HCT116 (cell line): ENCODE data around the gene RAB5IF. TPM values are rescaled to one million over a fixed set of nuclear protein-coding genes. Genes with fewer than 3 reads are reported as not detected.

Experiments
- ATAC-seq: fragments of 200-7000 bp; cut with Tn5 transposase; 2 replicates; pipeline ENCODE4 v1.9.1; 2020; ENCODE audit warnings: mild to moderate bottlenecking, moderate library complexity
- BruUV-seq: library from RNA; stranded (reverse); fragments of 400-500 nt; replicated peaks from 2 replicates; lab custom pipeline; 2021; lab: Mats Ljungman, UMichigan
- CTCF ChIA-PET: fragments of 300-600 bp; sonication (Branson Sonifier 250); formaldehyde crosslinking; loops from one replicate; lab custom pipeline; 2021; ENCODE audit warnings: antibody characterized with exemption; lab: Charles Lee
- POLR2A ChIA-PET: fragments of 300-600, 350-600 bp; sonication (Branson Sonifier 250); formaldehyde crosslinking; loops from one replicate; lab custom pipeline; 2021; ENCODE audit warnings: antibody characterized with exemption; lab: Charles Lee
- RAD21 ChIA-PET, 2 experiments: fragments of 300-600 bp; sonication (Branson Sonifier 250); formaldehyde crosslinking; loops; one replicate each; lab custom pipeline; 2023; ENCODE audit warnings: low total read pairs in 2 of 2; ENCODE audit not compliant: uncharacterized antibody in 2 of 2, unreplicated experiment in 2 of 2, low non-redundant PET in 1 of 2; lab: Charles Lee
- DNase-seq: peaks from one replicate; pipeline ENCODE4 v3.0.0-alpha.2; 2010; ENCODE audit warnings: low read depth, low spot score
- H2AFZ ChIP-seq: fragments of 200-600 bp; shearing (Covaris generic), sonication (generic); 2 replicates; pipeline ENCODE4 v1.6.1; 2017; ENCODE audit warnings: low read depth, mixed run types, mixed read lengths, antibody characterized with exemption, low read length; ENCODE audit not compliant: poor library complexity, severe bottlenecking
- H3K27ac ChIP-seq: 2 replicates; pipeline ENCODE4 v1.5.1; 2012; ENCODE audit warnings: low read depth, low read length
- H3K27me3 ChIP-seq: fragments of 200-600 bp; sonication (generic); 2 replicates; pipeline ENCODE4 v1.6.1; 2016; ENCODE audit warnings: mixed run types, low read length, mixed read lengths; ENCODE audit not compliant: insufficient read depth
- H3K36me3 ChIP-seq, 2 experiments: fragments of 200-500 bp in 1 of 2; fragments of 200-600 bp in 1 of 2; sonication (Bioruptor generic) in 1 of 2; sonication (generic) in 1 of 2; 2 replicates each; pipeline versions ENCODE4 v1.5.1 to v1.6.1; 2014 to 2016; ENCODE audit warnings: low read length in 2 of 2, inconsistent platforms in 1 of 2, mixed read lengths in 1 of 2, mixed run types in 1 of 2; ENCODE audit not compliant: insufficient read depth in 2 of 2, control insufficient read depth in 1 of 2
- H3K4me1 ChIP-seq, 2 experiments: fragments of 200-600 bp in 1 of 2; sonication (generic) in 1 of 2; 2 replicates each; pipeline versions ENCODE4 v1.5.1 to v1.6.1; 2012 to 2017; ENCODE audit warnings: low read length in 2 of 2, inconsistent platforms in 1 of 2, mild to moderate bottlenecking in 1 of 2, mixed read lengths in 1 of 2, mixed run types in 1 of 2, moderate library complexity in 1 of 2; ENCODE audit not compliant: insufficient read depth in 2 of 2, control insufficient read depth in 1 of 2
- H3K4me2 ChIP-seq: fragments of 200-600 bp; sonication (generic); 2 replicates; pipeline ENCODE4 v1.6.1; 2017; ENCODE audit warnings: mixed run types, low read length, mixed read lengths
- H3K4me3 ChIP-seq, 2 experiments: fragments of 200-600 bp in 1 of 2; sonication (generic) in 1 of 2; replicated peaks in 1 of 2; 2 replicates each; pipeline ENCODE4 v1.5.1; 2011 to 2016; ENCODE audit warnings: low read length in 2 of 2, control low read depth in 1 of 2, low read depth in 1 of 2, mild to moderate bottlenecking in 1 of 2, mixed read lengths in 1 of 2, mixed run types in 1 of 2
- H3K79me2 ChIP-seq: fragments of 200-600 bp; sonication (generic); 2 replicates; pipeline ENCODE4 v1.6.1; 2017; ENCODE audit warnings: mild to moderate bottlenecking, mixed run types, low read length, moderate library complexity, mixed read lengths; ENCODE audit not compliant: insufficient read depth
- H3K9ac ChIP-seq: fragments of 200-600 bp; sonication (generic); 2 replicates; pipeline ENCODE4 v1.6.1; 2016; ENCODE audit warnings: low read length, mixed read lengths
- H3K9me2 ChIP-seq: fragments of 200-600 bp; sonication (generic), shearing (Covaris generic); 2 replicates; pipeline ENCODE4 v1.6.1; 2017; ENCODE audit warnings: mixed run types, mild to moderate bottlenecking, moderate library complexity; ENCODE audit not compliant: insufficient read depth
- H3K9me3 ChIP-seq, 2 experiments: fragments of 200-500 bp in 1 of 2; fragments of 200-600 bp in 1 of 2; sonication (Bioruptor generic) in 1 of 2; sonication (generic) in 1 of 2; 2 replicates each; pipeline ENCODE4 v1.6.1; 2014 to 2017; ENCODE audit warnings: low read length in 2 of 2, mixed read lengths in 2 of 2, inconsistent platforms in 1 of 2, low read depth in 1 of 2, mild to moderate bottlenecking in 1 of 2, mixed run types in 1 of 2, moderate library complexity in 1 of 2; ENCODE audit not compliant: control insufficient read depth in 1 of 2, insufficient read depth in 1 of 2
- H4K20me1 ChIP-seq: fragments of 200-600 bp; sonication (generic), shearing (Covaris generic); 2 replicates; pipeline ENCODE4 v1.6.1; 2017; ENCODE audit warnings: mixed run types, mild to moderate bottlenecking, moderate library complexity; ENCODE audit not compliant: insufficient read depth
- CBX3 ChIP-seq: IDR thresholded peaks from 2 replicates; pipeline ENCODE4 v1.6.1; 2012; ENCODE audit warnings: low read depth
- CEBPB ChIP-seq: IDR thresholded peaks from 2 replicates; pipeline ENCODE4 v1.6.1; 2012; ENCODE audit warnings: low read depth
- ELF1 ChIP-seq: IDR thresholded peaks from 2 replicates; pipeline ENCODE4 v1.6.1; 2012; ENCODE audit warnings: low read depth, borderline replicate concordance
- EZH2 ChIP-seq: fragments of 200-600 bp; sonication (generic); IDR thresholded peaks from 2 replicates; pipeline ENCODE4 v1.6.1; 2017; ENCODE audit warnings: antibody characterized with exemption, mixed run types
- RAD21 ChIP-seq: IDR thresholded peaks from 2 replicates; pipeline ENCODE4 v1.6.1; 2012; ENCODE audit warnings: low read depth, mild to moderate bottlenecking
- SP1 ChIP-seq: IDR thresholded peaks from 2 replicates; pipeline ENCODE4 v1.6.1; 2012; ENCODE audit warnings: low read depth
- YY1 ChIP-seq: IDR thresholded peaks from 2 replicates; pipeline ENCODE4 v1.6.1; 2011; ENCODE audit warnings: low read length, low read depth, moderate library complexity, mild to moderate bottlenecking; ENCODE audit not compliant: insufficient replicate concordance; ENCODE audit errors: extremely low read depth
- ZFX ChIP-seq: fragments of 450-650 bp; IDR thresholded peaks from 2 replicates; pipeline ENCODE4 v1.6.1; 2017
- ZNF274 ChIP-seq: fragments of 200-500 bp; sonication (Bioruptor generic); IDR thresholded peaks from 2 replicates; pipeline ENCODE4 v1.6.1; 2014; ENCODE audit warnings: mild to moderate bottlenecking, low read depth, low read length, inconsistent platforms
- intact Hi-C: fragments of 100-400 bp; cut with micrococcal nuclease; formaldehyde crosslinking; loops from 2 replicates; pipeline ENCODE4 v1.10.0; 2022
- total RNA-seq: library from RNA; stranded (reverse); gene quantifications from one replicate; pipeline ENCODE4 v1.2.1, GENCODE V29; 2021; ENCODE audit not compliant: unreplicated experiment
- TF ChIP-seq, protein P1 (sequence below): IDR thresholded peaks from 2 replicates; pipeline ENCODE4 v1.6.1; 2012
- TF ChIP-seq, protein P2 (sequence below): IDR thresholded peaks from 2 replicates; pipeline ENCODE4 v1.6.1; 2011; ENCODE audit warnings: mild to moderate bottlenecking, low read length, moderate library complexity; ENCODE audit not compliant: insufficient replicate concordance; ENCODE audit errors: extremely low read depth

RAB5IF gene
- total RNA-seq, 1 experiment from 2014 or later, result 82.9 TPM

DNA sequence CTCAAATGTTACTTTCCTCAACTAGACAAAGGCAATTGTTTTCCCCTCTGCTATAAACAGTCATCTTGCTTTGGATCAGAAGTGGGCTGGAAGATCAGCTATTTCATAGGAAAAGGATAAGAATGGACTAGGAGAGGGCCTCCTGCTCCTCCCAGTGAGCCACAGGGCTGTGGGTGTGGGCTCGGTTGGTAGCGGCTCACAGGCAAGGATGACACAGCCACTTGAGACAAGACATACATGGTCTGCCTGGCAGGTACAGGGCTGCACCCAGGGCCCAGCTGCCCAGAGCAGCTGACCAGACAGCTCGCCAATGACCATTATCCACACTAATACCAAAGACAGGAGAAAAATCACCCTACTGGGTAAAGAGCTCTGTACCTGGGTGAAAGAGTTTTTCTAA, 49.4 kb downstream of the RAB5IF start:
- no peaks in the 10 kb centered on the region for H4K20me1 ChIP-seq
- CTCF ChIA-PET, result no interaction called here
- RAD21 ChIA-PET, result no interaction called here
- H3K9ac ChIP-seq, result no peak overlapping the region
- H3K4me2 ChIP-seq, result no peak overlapping the region
- no peaks in the 10 kb centered on the region for H3K27me3 ChIP-seq
- BruUV-seq, result no TSS peak
- no peak overlapping the region for H3K27ac ChIP-seq
- no peak for DNase-seq
- POLR2A ChIA-PET, result no interaction called here
- no peaks in the 10 kb centered on the region; a peak in 2 of 4 replicates for H3K36me3 ChIP-seq
- H3K79me2 ChIP-seq, result no peaks in the 10 kb centered on the region
- TF ChIP-seq ZNF274, result no peak
- no peak for TF ChIP-seq CBX3
- TF ChIP-seq, protein P1, sequence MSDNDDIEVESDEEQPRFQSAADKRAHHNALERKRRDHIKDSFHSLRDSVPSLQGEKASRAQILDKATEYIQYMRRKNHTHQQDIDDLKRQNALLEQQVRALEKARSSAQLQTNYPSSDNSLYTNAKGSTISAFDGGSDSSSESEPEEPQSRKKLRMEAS, result no peak
- TF ChIP-seq ZFX, result no peak
- TF ChIP-seq YY1, result no peak
- TF ChIP-seq RAD21, result no peak
- TF ChIP-seq, protein P2, sequence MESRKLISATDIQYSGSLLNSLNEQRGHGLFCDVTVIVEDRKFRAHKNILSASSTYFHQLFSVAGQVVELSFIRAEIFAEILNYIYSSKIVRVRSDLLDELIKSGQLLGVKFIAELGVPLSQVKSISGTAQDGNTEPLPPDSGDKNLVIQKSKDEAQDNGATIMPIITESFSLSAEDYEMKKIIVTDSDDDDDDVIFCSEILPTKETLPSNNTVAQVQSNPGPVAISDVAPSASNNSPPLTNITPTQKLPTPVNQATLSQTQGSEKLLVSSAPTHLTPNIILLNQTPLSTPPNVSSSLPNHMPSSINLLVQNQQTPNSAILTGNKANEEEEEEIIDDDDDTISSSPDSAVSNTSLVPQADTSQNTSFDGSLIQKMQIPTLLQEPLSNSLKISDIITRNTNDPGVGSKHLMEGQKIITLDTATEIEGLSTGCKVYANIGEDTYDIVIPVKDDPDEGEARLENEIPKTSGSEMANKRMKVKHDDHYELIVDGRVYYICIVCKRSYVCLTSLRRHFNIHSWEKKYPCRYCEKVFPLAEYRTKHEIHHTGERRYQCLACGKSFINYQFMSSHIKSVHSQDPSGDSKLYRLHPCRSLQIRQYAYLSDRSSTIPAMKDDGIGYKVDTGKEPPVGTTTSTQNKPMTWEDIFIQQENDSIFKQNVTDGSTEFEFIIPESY, result no peak
- TF ChIP-seq CEBPB, result no peak
- TF ChIP-seq EZH2, result no peak
- TF ChIP-seq ELF1, result no peak
- no peak for TF ChIP-seq SP1
- TF ChIP-seq, all 23 proteins: peak for 0
- intact Hi-C loops, result no loop called here
- Histone ChIP-seq H3K9me3 (no peaks in the 10 kb centered on the region), H3K4me3 (no peak overlapping the region), H3K4me1 (no peaks in the 10 kb centered on the region), H2AFZ (no peak overlapping the region), H3K9me2 (no peaks in the 10 kb centered on the region)
- ATAC-seq, result no peak
